Neural cell (in vitro differentiated cells): ENCODE results near the gene GPC3. TPM values are rescaled to one million over a fixed set of nuclear protein-coding genes. Genes with fewer than 3 reads are reported as not detected.

Experiments
- H2AFZ ChIP-seq: fragments of 200-600, 300-800 bp; sonication (generic), shearing (Covaris generic); 2 replicates; pipeline ENCODE4 v1.6.0; 2014; ENCODE audit warnings: low read depth, mild to moderate bottlenecking, antibody characterized with exemption, low read length, moderate library complexity
- H3F3A ChIP-seq: fragments of 200-600 bp; shearing (Covaris generic); 2 replicates; pipeline ENCODE4 v1.6.1; 2016; ENCODE audit warnings: mild to moderate bottlenecking, moderate library complexity, mixed read lengths, antibody characterized with exemption, low read length; ENCODE audit not compliant: insufficient read depth, poor library complexity, severe bottlenecking
- H3K27ac ChIP-seq: fragments of 200-600, 300-800 bp; sonication (generic), shearing (Covaris generic); 2 replicates; pipeline ENCODE4 v1.5.1; 2014; ENCODE audit warnings: mild to moderate bottlenecking, low read length, moderate library complexity
- H3K27me3 ChIP-seq: fragments of 300-800, 200-600 bp; sonication (generic), shearing (Covaris generic); 2 replicates; pipeline ENCODE4 v1.6.0; 2014; ENCODE audit warnings: mild to moderate bottlenecking, low read depth, low read length, moderate library complexity; ENCODE audit not compliant: insufficient read depth
- H3K36me3 ChIP-seq: fragments of 300-800, 200-600 bp; sonication (generic), shearing (Covaris generic); 2 replicates; pipeline ENCODE4 v1.5.1; 2014; ENCODE audit warnings: mild to moderate bottlenecking, antibody characterized with exemption, low read length, moderate library complexity; ENCODE audit not compliant: insufficient read depth
- H3K4me2 ChIP-seq: fragments of 300-800, 200-600 bp; sonication (generic), shearing (Covaris generic); 2 replicates; pipeline ENCODE4 v1.6.0; 2014; ENCODE audit warnings: mild to moderate bottlenecking, low read length
- H3K4me3 ChIP-seq: fragments of 300-800, 200-600 bp; sonication (generic), shearing (Covaris generic); 2 replicates; pipeline ENCODE4 v1.5.1; 2014; ENCODE audit warnings: mild to moderate bottlenecking, low read length, moderate library complexity
- H3K79me2 ChIP-seq: fragments of 200-600 bp; shearing (Covaris generic); replicated peaks from 2 replicates; pipeline ENCODE4 v1.6.0; 2014; ENCODE audit warnings: mild to moderate bottlenecking, low read length, moderate library complexity; ENCODE audit not compliant: insufficient read depth
- H3K9ac ChIP-seq: fragments of 300-800, 200-600 bp; sonication (generic), shearing (Covaris generic); 2 replicates; pipeline ENCODE4 v1.6.1; 2016; ENCODE audit warnings: mild to moderate bottlenecking, low read length, mixed read lengths
- H3K9me2 ChIP-seq: fragments of 200-600 bp; shearing (Covaris generic); 2 replicates; pipeline ENCODE4 v1.6.1; 2016; ENCODE audit warnings: mild to moderate bottlenecking, low read length, mixed read lengths; ENCODE audit not compliant: insufficient read depth
- H3K9me3 ChIP-seq: fragments of 200-600, 300-800 bp; sonication (generic), shearing (Covaris generic); 2 replicates; pipeline ENCODE4 v1.6.1; 2016; ENCODE audit warnings: mild to moderate bottlenecking, mixed run types, low read length, moderate library complexity, mixed read lengths
- H4K20me1 ChIP-seq: fragments of 200-600 bp; shearing (Covaris generic); 2 replicates; pipeline ENCODE4 v1.6.1; 2016; ENCODE audit warnings: mild to moderate bottlenecking, mixed run types; ENCODE audit not compliant: insufficient read depth
- CTCF ChIP-seq: fragments of 450-650 bp; IDR thresholded peaks from 2 replicates; pipeline ENCODE4 v1.5.1; 2014; ENCODE audit warnings: antibody characterized with exemption, mild to moderate bottlenecking, moderate library complexity; ENCODE audit not compliant: poor library complexity, severe bottlenecking
- EP300 ChIP-seq: fragments of 450-650 bp; conservative IDR thresholded peaks from 2 replicates; pipeline ENCODE4 v1.6.1; 2014; ENCODE audit warnings: antibody characterized with exemption, mild to moderate bottlenecking, moderate library complexity; ENCODE audit not compliant: poor library complexity, severe bottlenecking
- EZH2 ChIP-seq: fragments of 200-600, 300-800 bp; shearing (Covaris generic), sonication (generic); IDR thresholded peaks from 2 replicates; pipeline ENCODE4 v1.6.1; 2014; ENCODE audit warnings: antibody characterized with exemption, low read length, borderline replicate concordance, mild to moderate bottlenecking; ENCODE audit not compliant: insufficient read depth, poor library complexity, severe bottlenecking
- MXI1 ChIP-seq: fragments of 450-650 bp; conservative IDR thresholded peaks from 2 replicates; pipeline ENCODE4 v1.6.1; 2014; ENCODE audit warnings: antibody characterized with exemption, mild to moderate bottlenecking; ENCODE audit not compliant: poor library complexity, severe bottlenecking
- POLR2AphosphoS5 ChIP-seq: IDR thresholded peaks from 2 replicates; pipeline ENCODE4 v1.6.1; 2012
- RAD21 ChIP-seq: fragments of 450-650 bp; conservative IDR thresholded peaks from 2 replicates; pipeline ENCODE4 v1.6.1; 2014; ENCODE audit warnings: antibody characterized with exemption, mild to moderate bottlenecking, moderate library complexity
- REST ChIP-seq: IDR thresholded peaks from 2 replicates; pipeline ENCODE4 v1.6.1; 2012; ENCODE audit warnings: borderline replicate concordance
- SMC3 ChIP-seq: fragments of 450-650 bp; conservative IDR thresholded peaks from 2 replicates; pipeline ENCODE4 v1.6.1; 2014; ENCODE audit warnings: antibody characterized with exemption, mild to moderate bottlenecking, moderate library complexity; ENCODE audit not compliant: poor library complexity
- TAF1 ChIP-seq: IDR thresholded peaks from 2 replicates; pipeline ENCODE4 v1.6.1; 2012; ENCODE audit warnings: low read depth
- polyA plus RNA-seq: library from polyadenylated mRNA; depleted of rRNA; stranded (reverse); fragments of >200 nt; gene quantifications from 2 replicates; pipeline ENCODE4 v1.2.3, GENCODE V29; 2014

Gene GPC3
- polyA plus RNA-seq, 1 donor from 2014 or later, result 2.1 TPM

- Histone ChIP-seq H2AFZ (no peak overlapping the region), H4K20me1 (no peaks in the 10 kb centered on the region), H3F3A (no peaks in the 10 kb centered on the region), H3K4me2 (no peak overlapping the region), H3K9me3 (no peaks in the 10 kb centered on the region), H3K27me3 (no peaks in the 10 kb centered on the region), H3K9ac (no peak overlapping the region), H3K36me3 (no peaks in the 10 kb centered on the region), H3K27ac (no peak overlapping the region), H3K9me2 (no peaks in the 10 kb centered on the region), H3K4me3 (no peak overlapping the region), H3K79me2 (no peaks in the 10 kb centered on the region)
- TF ChIP-seq MXI1 (no peak), CTCF (no peak), POLR2AphosphoS5 (no peak), EZH2 (no peak), SMC3 (no peak)
These were observed 11.7 kb downstream of the GPC3 start for GRCh38 chrX:133973704-133974103.

- Histone ChIP-seq H3K36me3 (no peaks in the 10 kb centered on the region), H3K4me3 (no peak overlapping the region), H3K9me2 (no peaks in the 10 kb centered on the region), H4K20me1 (no peaks in the 10 kb centered on the region), H3K4me2 (no peak overlapping the region), H3K9me3 (no peaks in the 10 kb centered on the region), H3K79me2 (no peaks in the 10 kb centered on the region), H3F3A (no peaks in the 10 kb centered on the region), H3K27ac (no peak overlapping the region), H2AFZ (no peak overlapping the region), H3K27me3 (no peaks in the 10 kb centered on the region), H3K9ac (no peak overlapping the region)
- TF ChIP-seq TAF1, result no peak
- no peak for TF ChIP-seq EP300
- no peak for TF ChIP-seq EZH2
- TF ChIP-seq REST, result no peak
- TF ChIP-seq MXI1, result no peak
- no peak for TF ChIP-seq CTCF
- no peak for TF ChIP-seq RAD21
- no peak for TF ChIP-seq SMC3
- TF ChIP-seq POLR2AphosphoS5, result no peak
These were observed 12.5 kb downstream of the GPC3 start for GRCh38 chrX:133972916-133973315.
